Testis (tissue), 3 donors: ENCODE measurements around the gene CPSF2. TPM values are rescaled to one million over a fixed set of nuclear protein-coding genes. Genes with fewer than 3 reads are reported as not detected.
"Not testable (repeated sequence)": the region's sequence is repeated elsewhere in the genome, so short reads cannot be mapped to it uniquely, and the experiment has no call there.

Experiments used
- DNase-seq: peaks from one replicate; pipeline ENCODE4 v3.0.0-alpha.2; 2019
- H3K27ac ChIP-seq, 2 donors: fragments of 200-600 bp; sonication (generic); one replicate each; pipeline ENCODE4 v1.5.1; 2019
- H3K27me3 ChIP-seq: fragments of 200-600 bp; sonication (generic); one replicate; pipeline ENCODE4 v1.5.1; 2019
- H3K36me3 ChIP-seq: fragments of 200-600 bp; sonication (generic); one replicate; pipeline ENCODE4 v1.5.1; 2017; ENCODE audit warnings: low read depth; ENCODE audit errors: missing control alignments
- H3K4me1 ChIP-seq: fragments of 200-600 bp; sonication (generic); one replicate; pipeline ENCODE4 v1.5.1; 2019
- H3K4me3 ChIP-seq, 2 donors: fragments of 200-600 bp; sonication (generic); one replicate each; pipeline ENCODE4 v1.5.1; 2017 to 2019
- H3K9me3 ChIP-seq: fragments of 200-600 bp; sonication (generic); one replicate; pipeline ENCODE4 v1.5.1; 2017
- POLR2A ChIP-seq: fragments of 450-650 bp; IDR thresholded peaks from one replicate; pipeline ENCODE4 v1.6.1; 2017; ENCODE audit warnings: antibody characterized with exemption, mild to moderate bottlenecking, moderate library complexity
- WGBS, 2 donors: methylation state at CpG; one replicate each; pipeline ENCODE4 v1.1.5; 2018; 5-methylcytosine and 5-hydroxymethylcytosine counted together
- intact Hi-C: fragments of 100-400 bp; cut with DNase I; formaldehyde crosslinking; loops from one replicate; pipeline ENCODE4 v1.15.1; 2023; ENCODE audit warnings: low total_unique reads
- polyA plus RNA-seq: library from polyadenylated mRNA; stranded (reverse); fragments of 350-450 nt; fragmentation: Illumina TruSeq; extraction: RNeasy Lipid Tissue Mini Kit (QIAGEN cat#74804); gene quantifications from one replicate; pipeline ENCODE4 v1.2.3, GENCODE V29; 2014; ENCODE audit warnings: low read depth, low replicate concordance; ENCODE audit not compliant: insufficient read depth
- total RNA-seq, 2 donors: library from RNA; depleted of rRNA; stranded (reverse); fragments of >200 nt; gene quantifications; one replicate each; pipeline ENCODE4 v1.2.3, GENCODE V29; 2016
- TF ChIP-seq, protein P1 (sequence below), 3 experiments: fragments of 450-650 bp in 2 of 3; fragments of 200-600 bp in 1 of 3; sonication (generic) in 1 of 3; IDR thresholded peaks; one replicate each; pipeline ENCODE4 v1.5.1; 2016 to 2019; ENCODE audit warnings: antibody characterized with exemption in 3 of 3, mild to moderate bottlenecking in 2 of 3, moderate library complexity in 1 of 3

The CPSF2 gene
- total and polyA plus RNA-seq, 3 donors from 2014 or later, result 49.2 to 66.1 (median 56.1) TPM

DNA sequence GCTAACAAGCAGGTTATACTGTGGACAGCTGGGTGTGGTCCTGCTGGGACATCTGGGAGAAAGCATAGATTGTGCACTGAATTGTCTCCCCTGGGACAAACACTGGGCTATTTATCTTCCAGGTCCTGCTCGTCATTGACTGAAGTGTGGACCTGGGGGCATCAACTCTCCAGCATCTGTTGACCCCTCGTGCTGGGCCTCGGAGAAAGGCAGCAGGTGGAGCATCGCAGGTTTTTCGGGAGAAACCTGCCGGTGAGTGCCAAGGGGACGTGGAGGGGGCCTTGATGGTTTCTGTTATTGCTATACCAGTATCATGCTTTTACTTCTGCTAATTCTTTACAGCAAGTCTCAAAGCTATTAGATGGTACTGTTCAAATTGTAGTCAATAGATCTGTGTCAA is 81.3 kb downstream of the CPSF2 start:
- no peak overlapping the region for H3K27ac ChIP-seq
- intact Hi-C loops, result no loop called here
- no peak overlapping the region for H3K4me3 ChIP-seq
- no peaks in the 10 kb centered on the region for H3K9me3 ChIP-seq
- H3K4me1 ChIP-seq, result no peaks in the 10 kb centered on the region
- TF ChIP-seq POLR2A, result no peak
- TF ChIP-seq, protein P1, sequence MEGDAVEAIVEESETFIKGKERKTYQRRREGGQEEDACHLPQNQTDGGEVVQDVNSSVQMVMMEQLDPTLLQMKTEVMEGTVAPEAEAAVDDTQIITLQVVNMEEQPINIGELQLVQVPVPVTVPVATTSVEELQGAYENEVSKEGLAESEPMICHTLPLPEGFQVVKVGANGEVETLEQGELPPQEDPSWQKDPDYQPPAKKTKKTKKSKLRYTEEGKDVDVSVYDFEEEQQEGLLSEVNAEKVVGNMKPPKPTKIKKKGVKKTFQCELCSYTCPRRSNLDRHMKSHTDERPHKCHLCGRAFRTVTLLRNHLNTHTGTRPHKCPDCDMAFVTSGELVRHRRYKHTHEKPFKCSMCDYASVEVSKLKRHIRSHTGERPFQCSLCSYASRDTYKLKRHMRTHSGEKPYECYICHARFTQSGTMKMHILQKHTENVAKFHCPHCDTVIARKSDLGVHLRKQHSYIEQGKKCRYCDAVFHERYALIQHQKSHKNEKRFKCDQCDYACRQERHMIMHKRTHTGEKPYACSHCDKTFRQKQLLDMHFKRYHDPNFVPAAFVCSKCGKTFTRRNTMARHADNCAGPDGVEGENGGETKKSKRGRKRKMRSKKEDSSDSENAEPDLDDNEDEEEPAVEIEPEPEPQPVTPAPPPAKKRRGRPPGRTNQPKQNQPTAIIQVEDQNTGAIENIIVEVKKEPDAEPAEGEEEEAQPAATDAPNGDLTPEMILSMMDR (IDR thresholded peaks at IDR 0.05), result no peak
- DNase-seq, result no peak
- WGBS, 2 donors, result 81 to 91% methylated on average over 7 of the region's 7 CpGs
- no peaks in the 10 kb centered on the region for H3K36me3 ChIP-seq
- no peaks in the 10 kb centered on the region for H3K27me3 ChIP-seq

DNA sequence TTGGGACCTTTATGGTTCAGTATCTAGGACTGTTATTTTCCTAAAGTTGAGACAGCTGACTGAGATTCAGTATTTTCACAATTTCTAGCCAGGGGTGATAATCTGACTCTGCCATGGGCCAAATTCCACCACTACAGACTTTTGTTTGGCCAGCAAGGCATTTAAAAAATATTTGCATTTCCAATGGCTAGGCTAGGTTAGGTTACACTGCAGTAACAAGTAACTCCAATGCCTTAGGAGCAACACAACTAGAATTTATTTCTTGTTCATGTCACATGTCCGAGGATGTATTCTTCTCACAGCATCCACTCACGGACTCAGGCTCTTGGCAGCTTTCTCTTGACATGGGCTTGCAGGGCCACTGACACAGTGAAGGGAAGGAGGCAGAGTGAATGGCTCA is 83.0 kb downstream of the CPSF2 start:
- Histone ChIP-seq H3K4me3 (no peak overlapping the region), H3K27ac (no peak overlapping the region), H3K27me3 (no peaks in the 10 kb centered on the region), H3K9me3 (no peaks in the 10 kb centered on the region), H3K36me3 (no peaks in the 10 kb centered on the region), H3K4me1 (no peaks in the 10 kb centered on the region)
- no peak for TF ChIP-seq POLR2A
- TF ChIP-seq, protein P1 (IDR thresholded peaks at IDR 0.05), result no peak
- no peak for DNase-seq
- intact Hi-C loops, result no loop called here
- 82 to 90% methylated on average over 2 of the region's 2 CpGs for WGBS, 2 donors

DNA sequence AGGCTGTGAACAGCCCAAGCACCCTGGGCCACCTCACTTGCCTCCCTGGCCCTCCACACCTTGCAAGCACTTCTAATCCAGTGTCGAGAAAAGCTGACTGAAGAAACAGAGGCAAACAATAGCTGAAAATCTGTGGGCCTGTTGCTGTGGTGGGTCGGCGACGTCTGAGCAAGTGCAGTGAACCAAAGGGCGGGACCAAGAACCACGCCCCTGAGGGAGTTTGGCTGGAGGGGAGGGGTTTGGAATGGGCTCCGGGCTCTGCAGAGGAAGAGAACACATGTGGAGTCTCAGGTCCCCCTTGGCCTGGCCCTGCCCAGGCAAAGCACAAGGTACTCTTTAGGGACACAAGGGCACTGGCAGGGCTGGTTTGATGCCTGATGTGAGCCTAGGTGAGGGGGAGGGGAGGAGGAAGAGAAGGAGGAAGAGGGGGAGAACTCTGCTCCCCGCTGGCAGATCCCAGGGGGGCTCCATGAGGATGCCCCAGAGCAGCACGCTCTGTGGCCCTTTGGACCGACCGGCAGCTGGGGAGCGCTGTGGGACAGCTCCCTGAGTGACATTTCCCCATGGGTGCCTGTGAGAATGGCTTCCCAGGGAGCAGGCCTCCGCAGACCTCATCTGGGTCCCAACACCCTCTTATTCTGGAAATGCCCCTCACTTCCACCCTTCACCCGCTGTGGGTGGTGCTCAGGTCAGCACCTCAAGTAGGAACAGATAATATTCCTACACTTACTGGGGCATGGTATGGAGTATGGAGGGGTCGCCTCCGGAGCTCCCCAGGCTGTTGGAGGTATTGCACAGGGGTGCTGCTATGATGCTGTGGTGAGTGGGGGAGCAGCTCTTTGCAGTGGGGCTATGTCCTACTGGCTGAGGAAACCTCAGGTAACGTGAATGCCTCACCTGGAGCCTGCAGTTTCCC is 85.5 kb downstream of the CPSF2 start:
- Histone ChIP-seq H3K4me1 (no peaks in the 10 kb centered on the region), H3K27me3 (no peaks in the 10 kb centered on the region), H3K36me3 (no peaks in the 10 kb centered on the region), H3K27ac (no peak overlapping the region), H3K9me3 (no peaks in the 10 kb centered on the region), H3K4me3 (no peak overlapping the region)
- no peak for DNase-seq
- TF ChIP-seq POLR2A, result no peak
- TF ChIP-seq, protein P1 (IDR thresholded peaks at IDR 0.05), result no peak
- intact Hi-C loops, result no loop called here
- 74 to 83% methylated on average over 11 to 17 of the region's 17 CpGs for WGBS, 2 donors

DNA sequence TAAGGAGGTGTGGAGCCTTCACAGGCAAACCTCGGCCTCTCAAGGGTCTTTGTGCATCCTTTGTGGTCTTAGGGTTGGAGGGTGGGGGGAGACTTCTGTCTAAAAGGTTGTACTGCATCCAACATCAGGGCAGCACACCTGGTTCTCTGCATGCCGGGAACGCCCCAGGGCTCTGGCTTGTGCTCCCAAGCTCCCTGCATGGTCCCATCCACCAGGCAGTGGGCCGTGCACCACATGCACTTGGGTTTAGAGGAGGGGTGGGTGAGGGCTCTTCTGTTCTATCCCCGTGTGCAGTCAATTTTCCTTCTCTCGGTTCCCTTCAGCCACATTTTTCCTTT is 86.1 kb downstream of the CPSF2 start:
- no peaks in the 10 kb centered on the region for H3K4me1 ChIP-seq
- no peaks in the 10 kb centered on the region for H3K9me3 ChIP-seq
- H3K4me3 ChIP-seq, result no peak overlapping the region
- H3K27me3 ChIP-seq, result no peaks in the 10 kb centered on the region
- 93 to 95% methylated on average over 6 of the region's 6 CpGs for WGBS, 2 donors
- TF ChIP-seq, protein P1 (IDR thresholded peaks at IDR 0.05), result no peak
- no peak for TF ChIP-seq POLR2A
- intact Hi-C loops, result no loop called here
- no peak for DNase-seq
- no peaks in the 10 kb centered on the region for H3K36me3 ChIP-seq
- no peak overlapping the region for H3K27ac ChIP-seq

DNA sequence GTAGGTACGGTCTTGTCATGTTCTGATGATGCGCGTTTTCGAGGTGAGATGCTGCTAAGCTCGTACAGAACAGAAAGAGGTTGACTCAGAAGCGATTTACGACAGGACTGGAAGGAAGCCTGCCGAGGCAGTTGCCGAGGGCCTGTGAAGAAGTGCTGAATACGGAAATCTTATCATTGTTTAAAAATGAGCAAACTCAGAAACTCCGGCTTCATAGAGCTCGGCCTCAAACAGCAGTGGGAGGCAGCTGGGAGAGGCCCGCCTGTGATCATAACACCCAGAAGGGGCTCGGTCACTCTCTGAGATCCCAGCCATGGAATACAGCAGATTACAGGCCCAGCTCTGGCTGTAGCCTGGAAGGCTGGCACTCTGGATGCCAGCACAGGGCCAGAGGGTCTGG is 87.4 kb downstream of the CPSF2 start:
- no peaks in the 10 kb centered on the region for H3K9me3 ChIP-seq
- no peak overlapping the region for H3K27ac ChIP-seq
- H3K27me3 ChIP-seq, result no peaks in the 10 kb centered on the region
- no peak for DNase-seq
- TF ChIP-seq, protein P1 (IDR thresholded peaks at IDR 0.05), result no peak
- no peak for TF ChIP-seq POLR2A
- no peaks in the 10 kb centered on the region for H3K4me1 ChIP-seq
- WGBS, 2 donors, result 85 to 88% methylated on average over 14 of the region's 14 CpGs
- H3K36me3 ChIP-seq, result no peaks in the 10 kb centered on the region
- intact Hi-C loops, result no loop called here
- no peak overlapping the region for H3K4me3 ChIP-seq

DNA sequence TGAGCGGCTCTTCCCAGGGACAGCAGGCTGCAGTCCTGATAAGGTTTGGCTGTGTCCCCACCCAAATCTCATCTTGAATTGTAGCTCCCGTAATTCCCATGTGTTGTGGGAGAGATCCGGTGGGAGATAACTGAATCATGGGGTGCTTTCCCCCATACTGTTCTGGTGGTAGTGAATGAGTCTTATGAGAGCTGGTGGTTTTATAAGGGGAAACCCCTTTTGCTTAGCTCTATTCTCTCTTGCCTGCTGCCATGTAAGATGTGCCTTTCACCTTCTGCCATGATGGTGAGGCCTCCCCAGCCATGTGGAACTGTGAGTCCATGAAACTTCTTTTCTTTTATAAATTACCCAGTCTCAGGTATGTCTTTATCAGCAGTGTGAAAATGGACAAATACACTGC is 91.4 kb downstream of the CPSF2 start:
- intact Hi-C loops, DNase-seq, H3K27ac ChIP-seq, H3K4me1 ChIP-seq, H3K4me3 ChIP-seq, H3K27me3 ChIP-seq, H3K9me3 ChIP-seq, H3K36me3 ChIP-seq: not testable (repeated sequence)
- WGBS, 2 donors, result 92 to 94% methylated on average over 3 of the region's 3 CpGs
